HG03064 (cell line): ENCODE data around the gene PDPR.
"Not testable (repeated sequence)": the region's sequence is repeated elsewhere in the genome, so short reads cannot be mapped to it uniquely, and the experiment has no call there.

Experiments
- ATAC-seq: cut with Tn5 transposase; IDR thresholded peaks from one replicate; pipeline ENCODE4 v1.9.1; 2021; ENCODE audit warnings: low read depth; ENCODE audit not compliant: unreplicated experiment

The PDPR gene

DNA sequence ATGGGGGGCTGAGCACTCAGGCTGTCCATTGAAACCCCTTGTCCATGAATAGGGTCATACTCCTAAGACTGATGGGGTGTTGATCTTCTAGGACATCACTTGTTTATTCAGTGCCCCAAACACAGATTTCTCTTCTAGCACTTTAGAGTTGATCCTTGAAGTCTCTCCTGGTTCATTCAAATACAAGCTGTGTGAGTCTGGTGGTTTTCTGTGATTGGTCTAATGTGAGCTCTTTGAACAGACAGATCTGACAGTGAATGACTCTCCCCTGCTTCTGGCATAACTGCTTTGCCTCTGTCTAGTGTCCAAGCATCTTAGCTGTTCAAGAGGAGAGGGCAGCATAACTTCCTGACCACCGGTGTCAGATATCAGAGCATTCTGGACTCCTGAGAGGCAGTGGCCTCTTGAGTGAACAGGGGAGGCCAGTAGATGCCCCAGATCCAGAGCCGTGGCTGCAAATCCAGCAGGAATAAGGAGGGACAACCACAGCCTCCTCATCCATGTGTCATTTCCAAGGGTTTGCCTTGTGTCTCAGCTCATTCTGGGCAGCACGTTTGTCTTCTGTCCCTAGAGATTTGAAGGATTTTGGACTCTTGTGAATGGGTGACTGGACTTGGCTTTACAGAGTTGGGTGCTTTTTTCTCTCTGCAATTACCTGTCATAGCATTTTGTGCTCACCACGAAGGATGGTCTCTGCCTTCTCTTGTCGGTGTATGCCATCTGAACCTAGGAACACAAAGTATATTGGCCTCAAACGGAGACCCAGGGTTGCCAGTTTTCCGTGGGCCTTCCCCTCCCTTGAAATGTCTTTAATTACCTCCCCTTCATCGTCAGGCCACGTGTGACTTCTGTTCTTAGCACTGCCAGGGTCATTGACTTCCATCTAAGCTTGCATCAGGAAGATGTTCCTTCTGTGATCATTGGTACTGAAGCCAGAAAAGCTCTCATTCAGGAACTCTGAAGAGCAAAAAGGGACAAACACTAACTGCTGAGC, 45.5 kb downstream of the PDPR start:
- ATAC-seq, result no peak

DNA sequence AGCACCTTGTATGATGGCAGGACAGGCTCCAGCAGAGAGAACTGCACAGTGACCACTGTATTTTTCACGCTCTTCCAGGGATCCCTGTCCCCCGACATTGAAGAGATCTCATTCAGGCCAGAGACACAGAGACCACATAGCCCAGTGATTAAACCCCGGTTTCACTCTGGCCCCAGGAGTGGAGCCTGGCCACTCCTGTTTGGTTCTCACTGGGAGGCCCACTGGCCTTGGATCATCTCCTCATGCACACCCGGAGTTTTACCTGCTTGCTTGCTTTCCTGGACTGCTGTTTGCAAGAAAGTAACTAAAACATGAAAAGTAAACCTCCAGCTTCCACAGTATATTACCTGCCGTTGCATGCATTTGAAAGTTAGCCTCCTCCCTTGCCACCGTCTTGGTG, 46.3 kb downstream of the PDPR start:
- ATAC-seq, result no peak

DNA sequence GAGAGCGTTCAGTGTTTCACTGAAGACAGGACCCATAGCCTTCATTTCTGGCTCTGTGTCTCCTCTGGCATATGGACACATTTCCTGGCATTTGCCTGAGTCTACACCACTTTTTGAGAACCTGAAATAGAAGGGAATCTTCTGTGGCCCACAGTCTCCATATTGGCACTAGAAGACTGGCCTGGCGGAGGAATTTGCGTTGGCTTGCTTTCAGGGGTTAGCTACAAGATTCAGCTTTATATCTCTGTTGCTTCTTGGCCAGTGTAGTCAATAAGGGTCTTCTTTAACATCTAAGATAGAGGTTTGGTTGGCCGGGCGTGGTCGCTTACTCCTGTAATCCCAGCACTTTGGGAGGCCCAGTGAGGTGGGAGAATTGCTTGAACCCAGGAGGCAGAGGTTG, 46.7 kb downstream of the PDPR start:
- ATAC-seq, result no peak

DNA sequence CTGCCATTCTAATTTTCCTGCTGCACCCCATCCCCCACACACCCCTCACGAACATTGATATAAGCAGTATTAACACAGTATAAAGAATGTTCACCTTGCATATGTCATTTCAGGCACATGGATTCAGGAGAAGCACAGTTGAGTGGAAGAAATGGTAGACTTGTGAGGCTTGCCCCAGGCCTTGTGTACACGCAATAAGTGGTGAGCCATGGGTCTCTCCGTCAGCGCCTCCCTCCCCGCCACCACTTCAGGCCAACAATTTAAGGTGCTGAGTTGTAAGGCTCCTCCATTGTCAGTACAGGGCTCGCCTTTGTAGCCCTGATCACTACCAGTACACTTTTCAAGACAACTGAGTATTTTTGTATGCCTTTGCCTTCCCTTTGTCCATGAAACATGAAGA, 47.2 kb downstream of the PDPR start:
- ATAC-seq, result no peak

DNA sequence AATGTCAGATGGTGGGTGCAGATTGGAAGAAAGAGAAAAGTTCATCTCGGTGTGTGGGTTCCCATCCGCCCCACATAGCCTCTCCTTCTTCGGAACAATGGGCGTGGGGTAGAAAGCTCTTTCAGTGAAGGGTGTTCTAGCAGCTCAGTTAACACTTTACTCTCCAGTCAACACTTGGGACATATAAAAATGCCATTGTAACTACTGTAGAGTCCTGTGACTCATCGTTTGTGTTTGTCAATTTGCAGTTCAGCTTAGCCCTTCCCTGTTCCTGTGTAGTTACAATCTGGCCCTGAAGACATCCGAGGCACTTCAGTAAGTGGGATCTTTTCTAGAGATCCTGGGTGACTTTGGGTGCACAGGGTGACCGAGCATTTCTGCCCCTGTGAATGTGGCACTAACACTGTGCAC, 47.9 kb downstream of the PDPR start:
- no peak for ATAC-seq

DNA sequence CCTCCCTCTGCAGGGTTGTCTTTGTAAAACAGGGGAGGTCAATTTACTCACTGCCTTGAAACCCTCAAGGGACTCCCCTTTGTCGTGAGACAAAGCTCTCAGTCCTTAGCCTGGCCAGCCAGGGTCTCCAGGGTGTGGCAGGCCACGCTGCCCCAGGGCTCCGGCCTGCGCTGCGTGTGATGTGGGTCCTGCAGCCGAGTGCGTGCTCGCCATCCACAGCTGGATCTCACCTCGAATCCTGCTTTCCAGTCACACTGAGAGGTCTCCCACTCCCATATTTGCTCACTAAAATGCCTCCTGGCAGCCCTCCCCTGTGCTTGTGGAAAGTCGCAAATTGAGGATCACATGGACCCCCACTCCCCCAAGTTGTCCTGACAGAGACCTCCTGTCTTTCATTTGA, 49.5 kb downstream of the PDPR start:
- ATAC-seq, result no peak

DNA sequence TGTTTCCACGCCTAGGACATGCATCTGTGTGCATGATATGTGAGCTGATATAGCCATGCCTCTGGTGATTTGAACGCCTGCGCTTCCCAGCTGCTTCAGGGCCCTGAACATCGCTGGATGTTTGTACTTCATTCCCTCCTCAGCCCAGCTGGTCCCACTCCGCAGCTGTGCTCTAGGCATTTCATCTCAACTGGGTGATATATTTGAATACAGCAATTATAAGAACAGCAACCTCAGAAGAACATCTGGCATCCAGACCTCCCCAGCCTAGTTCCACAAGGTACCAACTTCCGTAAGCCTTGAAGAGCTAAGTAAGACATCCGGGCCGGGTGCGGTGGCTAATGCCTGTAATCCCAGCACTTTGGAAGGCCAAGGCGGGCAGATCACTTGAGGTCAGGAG, 52.6 kb downstream of the PDPR start:
- ATAC-seq, result not testable (repeated sequence)

DNA sequence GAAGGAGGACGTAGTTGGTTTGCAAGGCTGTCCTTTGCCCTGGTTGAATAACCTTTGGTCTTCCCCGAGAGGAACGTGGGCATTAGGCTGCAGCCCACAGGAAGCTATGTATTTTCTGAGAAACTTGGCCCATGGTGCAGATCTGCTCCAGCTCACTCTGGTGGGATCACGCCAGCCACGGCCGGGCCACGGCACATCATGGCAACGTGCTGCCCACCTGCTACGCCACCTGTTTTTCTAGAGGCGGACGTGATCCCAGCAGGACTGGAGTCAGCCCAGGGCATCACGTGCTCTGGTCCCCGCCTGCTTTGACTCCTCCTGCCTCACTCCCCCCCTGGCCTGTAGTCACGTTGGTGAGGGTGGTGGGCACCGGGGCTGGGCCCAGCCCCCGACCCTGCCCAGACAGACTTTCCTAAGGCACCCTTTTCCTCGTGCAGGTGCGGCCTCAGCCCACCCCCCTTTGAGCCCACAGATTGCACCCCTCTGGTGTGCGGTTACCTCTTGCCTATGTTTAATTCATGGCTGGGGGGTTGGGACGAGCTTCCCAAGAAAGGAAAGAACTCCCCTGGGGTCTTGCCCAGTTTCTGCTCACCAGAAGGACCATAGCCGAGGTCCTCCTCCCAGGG, 59.2 kb downstream of the PDPR start, which contains the start of gene CLEC18C:
Gene CLEC18C (plus strand): TSS at position 576 of the 626 bp plus-strand sequence. CDS start 492 bp downstream, outside the sequence.
- not testable (repeated sequence) for ATAC-seq

DNA sequence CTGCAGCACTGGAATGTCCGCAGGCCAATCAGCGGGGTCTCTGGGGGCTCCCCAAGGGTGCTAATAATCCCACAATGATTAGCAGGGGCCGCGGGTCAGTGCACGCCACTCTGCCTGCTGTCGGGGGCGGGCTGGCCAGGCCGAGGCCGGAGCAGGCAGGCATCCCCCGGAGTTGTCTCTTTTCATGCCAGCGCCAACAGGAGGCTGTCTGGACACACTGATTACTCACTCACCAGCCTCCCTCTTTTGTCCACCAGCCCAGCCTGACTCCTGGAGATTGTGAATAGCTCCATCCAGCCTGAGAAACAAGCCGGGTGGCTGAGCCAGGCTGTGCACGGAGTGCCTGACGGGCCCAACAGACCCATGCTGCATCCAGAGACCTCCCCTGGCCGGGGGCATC, 59.8 kb downstream of the PDPR start:
- ATAC-seq, result not testable (repeated sequence)

DNA sequence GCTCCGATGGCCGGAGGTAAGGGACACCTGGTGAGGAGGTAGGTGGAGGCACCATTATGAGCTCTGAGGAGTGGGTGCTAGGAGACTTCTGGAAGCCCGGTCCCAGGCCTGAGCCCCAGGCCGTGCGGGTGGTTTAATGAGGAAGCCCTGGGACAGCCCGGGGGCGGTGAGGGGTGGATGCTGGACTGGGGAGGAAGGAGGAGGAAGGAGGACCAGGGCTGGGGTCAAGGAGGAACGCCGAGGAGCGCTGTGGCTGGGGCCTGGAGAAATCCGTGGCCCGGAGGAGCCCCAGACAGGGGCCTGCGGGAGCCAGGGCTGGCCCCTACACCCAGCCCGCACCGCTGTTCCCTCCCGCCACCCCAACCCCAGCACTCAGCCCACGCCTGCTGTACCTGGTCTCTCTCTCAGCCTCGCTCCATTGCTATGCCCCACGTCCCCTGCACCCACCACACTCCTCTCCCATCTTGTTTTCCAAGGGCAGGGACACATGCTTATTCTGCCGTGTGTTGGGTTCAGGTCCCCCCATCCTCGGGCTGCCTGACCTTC, 60.3 kb downstream of the PDPR start:
- ATAC-seq, result not testable (repeated sequence)

DNA sequence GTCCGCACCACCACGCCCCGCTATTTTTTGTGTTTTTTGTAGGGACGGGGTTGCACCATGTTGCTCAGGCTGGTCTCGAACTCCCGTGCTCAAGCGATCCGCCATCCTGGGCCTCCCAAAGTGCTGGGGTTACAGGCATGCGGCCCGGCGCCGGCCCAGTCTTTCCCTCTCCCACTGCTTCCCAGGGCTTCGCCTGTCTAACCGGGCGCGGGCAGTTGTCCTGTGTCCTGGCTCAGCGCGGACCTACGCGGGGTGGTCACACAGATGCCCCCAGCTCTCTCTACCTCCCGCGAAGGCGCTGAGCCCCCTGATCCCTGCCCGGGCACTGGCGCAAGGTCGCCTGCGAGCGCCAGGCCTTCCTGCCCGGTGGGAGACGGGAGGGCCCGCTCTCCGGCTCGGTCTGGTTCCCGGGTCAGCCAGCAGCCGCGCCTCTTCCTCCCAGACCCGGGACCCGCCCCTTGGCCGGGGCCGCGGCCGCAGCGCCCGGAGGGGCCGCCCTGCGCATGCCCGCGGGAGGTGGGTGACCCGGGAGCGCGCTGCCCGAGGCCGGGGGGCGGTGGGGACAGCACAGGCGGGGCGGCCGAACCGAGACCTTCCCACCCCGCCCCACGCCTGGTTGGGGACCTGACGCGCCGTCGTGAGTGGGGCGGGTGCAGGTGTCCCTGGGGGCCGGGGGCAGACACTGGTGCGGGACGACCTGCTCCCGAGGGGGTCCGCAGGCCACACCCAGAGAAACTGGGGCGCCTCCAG, 73.9 kb downstream of the PDPR start:
- ATAC-seq, result not testable (repeated sequence)

DNA sequence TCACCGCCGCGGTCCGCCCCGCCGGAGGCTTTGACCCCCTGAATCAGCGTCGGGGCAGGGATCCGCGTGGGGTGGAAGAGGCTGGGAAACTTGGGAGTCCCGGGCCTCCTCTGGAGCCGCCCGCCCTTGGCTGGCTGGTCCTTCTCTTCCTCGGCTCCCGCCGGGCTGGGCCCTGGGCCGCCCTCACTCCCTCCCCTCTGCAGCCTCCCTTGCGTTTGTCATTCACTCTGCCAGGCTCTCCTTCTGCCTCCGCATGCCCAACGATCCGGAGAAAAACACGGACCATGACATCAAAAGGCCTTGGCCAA, 74.4 kb downstream of the PDPR start:
- not testable (repeated sequence) for ATAC-seq

DNA sequence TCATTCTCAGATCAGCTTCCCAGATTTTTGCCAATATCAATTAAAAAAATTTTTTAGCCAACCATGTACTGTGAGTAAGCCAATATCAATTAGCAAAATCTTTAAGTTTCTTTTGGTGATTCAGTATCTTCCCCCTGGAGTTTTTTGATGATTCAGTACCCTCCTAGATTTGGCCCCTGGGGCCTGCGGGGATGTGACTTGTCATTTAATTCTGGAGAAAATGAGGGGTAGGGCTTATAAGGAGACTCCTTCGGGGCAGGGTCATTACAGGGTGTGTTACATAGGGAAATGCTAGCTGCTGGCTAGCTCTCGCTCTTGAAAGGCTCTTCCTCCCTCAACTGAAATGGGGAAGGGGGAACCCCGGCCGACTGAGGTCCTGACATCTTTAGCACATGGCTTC, 76.4 kb downstream of the PDPR start:
- not testable (repeated sequence) for ATAC-seq

DNA sequence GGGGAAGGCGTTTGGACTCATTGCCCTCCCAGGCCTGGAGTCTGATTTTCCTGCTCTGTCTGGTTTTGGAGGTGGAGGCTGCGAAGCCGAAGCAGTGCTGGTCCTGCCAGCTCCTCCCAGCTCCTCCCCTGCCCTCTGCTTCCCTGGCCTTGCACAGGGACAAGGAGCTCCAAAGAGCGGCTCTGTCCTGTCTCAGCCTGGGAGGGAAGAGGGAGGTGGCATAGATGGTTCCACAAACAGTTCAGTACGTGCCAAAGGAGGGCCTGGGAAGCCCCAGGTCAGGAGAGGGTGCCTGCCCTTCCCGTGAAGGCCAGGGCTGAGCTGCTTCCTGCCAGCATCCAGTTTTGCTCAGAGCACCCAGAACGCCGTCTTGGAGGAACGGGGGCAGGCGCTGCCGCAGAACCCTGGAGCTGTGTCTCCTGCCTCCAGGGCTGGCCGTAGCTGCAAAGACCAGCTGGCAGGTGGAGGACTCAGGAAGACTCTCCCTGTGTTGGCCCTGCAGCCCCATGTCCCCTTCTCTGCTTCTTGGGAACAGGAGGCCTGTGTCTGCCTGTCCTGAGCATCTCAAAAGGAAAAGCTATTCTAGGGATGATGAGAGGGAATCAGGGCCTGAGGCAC, 82.7 kb downstream of the PDPR start:
- not testable (repeated sequence) for ATAC-seq

DNA sequence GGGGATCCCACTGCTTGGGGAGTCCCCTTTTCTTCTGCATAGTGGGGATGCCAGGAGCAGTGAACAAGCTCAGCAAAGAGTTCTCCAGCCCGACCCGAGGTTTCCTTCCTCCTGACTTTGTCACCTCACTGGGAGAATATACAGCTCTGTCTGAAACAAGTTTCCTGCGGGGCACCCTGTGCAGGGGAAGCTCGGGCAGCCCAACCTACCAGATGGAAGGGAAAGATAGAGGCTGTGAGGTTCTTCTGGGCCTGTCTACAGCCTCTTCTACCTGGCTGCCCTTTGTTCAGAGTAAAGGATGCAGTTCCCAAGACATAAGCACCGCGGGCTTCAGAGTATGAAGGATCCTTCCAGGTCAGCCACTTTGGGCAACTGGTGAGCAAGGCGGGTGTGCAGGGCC, 83.5 kb downstream of the PDPR start:
- ATAC-seq, result not testable (repeated sequence)

DNA sequence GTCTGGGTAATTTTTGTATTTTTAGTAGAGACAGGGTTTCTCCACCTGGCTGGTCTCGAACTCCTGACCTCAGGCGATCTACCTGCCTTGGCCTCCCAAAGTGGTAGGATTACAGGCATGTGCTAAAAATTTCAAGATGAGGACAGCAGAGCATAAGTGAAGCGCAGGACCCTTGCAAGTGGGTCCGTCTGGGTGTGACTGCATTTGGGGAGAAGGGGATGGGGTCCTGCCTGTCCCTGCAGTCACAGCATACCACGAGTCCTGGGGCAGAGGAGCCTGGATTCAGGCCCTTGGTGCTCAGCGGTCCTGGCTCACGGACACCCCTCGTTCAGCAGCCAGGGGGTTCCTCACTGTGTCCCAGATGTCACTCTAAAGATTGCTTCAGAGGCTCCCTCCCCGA, 84.1 kb downstream of the PDPR start:
- ATAC-seq, result not testable (repeated sequence)

DNA sequence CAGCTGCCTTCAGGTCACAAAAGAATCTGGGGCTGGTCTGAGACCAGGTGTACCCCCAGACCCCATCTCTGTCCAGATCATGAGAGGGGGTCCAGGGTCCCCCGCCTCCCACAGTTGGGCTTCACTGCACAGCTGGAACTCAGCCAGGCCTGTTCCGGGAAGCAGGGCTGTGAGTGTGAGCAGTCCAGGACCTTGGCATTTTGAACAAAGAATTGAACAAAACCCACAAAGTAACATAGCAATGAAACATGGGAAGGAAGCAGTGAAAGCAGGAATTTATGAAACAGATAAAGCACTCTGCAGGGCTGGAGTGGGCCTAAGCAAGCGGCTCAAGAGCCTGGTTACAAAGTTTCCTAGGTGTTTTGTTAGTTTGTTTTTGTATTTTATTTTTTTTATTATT, 84.5 kb downstream of the PDPR start:
- not testable (repeated sequence) for ATAC-seq

DNA sequence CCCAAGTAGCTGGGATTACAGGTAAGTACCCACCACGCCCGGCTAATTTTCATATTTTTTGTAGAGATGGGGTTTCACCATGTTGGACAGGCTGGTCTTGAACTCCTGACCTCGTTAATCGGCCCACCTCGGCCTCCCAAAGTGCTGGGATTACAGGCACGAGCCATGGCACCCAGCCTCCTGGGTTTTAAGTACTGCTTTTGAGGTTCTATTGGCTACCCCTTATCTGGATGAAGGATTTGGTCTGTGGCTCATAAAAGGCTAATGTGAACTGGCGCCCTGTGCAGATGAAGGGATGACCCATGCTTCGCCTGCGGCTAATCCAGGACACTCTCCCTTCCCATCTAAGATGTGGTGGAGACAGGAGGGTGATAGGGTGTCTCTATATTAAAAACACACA, 85.0 kb downstream of the PDPR start:
- not testable (repeated sequence) for ATAC-seq

DNA sequence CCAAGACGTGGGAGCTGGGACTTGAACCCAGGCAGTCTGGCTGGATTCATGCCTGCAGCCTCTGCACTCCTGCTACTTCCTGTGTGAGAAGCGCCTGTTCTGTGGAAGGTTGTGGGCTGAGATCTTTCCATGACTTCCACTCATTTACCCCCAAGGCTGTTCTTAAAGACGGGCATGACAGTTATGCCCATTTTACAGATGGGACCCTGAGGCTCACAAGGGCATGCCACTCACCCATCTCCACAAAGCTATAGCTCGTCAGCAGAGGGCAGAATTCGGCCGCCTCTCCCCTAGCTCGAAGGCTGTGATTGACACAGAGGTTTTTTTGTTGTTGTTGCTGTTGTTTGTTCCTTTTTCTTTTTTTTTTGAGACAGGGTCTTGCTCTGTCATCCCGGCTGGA, 85.9 kb downstream of the PDPR start:
- not testable (repeated sequence) for ATAC-seq

DNA sequence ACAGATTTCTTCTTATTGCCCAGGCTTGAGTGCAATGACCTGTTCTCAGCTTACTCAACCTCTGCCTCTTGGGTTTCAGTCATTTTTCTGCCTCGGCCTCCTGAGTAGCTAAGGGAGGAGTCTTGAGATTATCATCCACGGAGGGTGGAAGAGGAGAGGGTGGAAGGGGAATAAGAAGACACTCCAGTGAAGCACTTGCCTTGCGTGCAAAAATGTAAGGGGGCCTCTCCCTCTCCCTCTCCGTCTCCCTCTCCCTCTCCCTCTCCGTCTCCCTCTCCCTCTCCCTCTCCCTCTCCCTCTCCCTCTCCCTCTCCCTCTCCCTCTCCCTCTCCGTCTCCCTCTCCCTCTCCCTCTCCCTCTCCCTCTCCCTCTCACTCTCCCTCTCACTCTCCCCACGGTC, 89.4 kb downstream of the PDPR start:
- ATAC-seq, result not testable (repeated sequence)
